Effector CD8-positive, alpha-beta T cell (primary cell): Measurements from ENCODE around the gene HS2ST1.

Source experiments
- DNase-seq: peaks from one replicate; lab custom pipeline; 2025; lab: John Stamatoyannopoulos, UW

HS2ST1 gene

GRCh38 chr1:87137342-87137739 is 222.9 kb downstream of the HS2ST1 start:
- DNase-seq, result no peak

GRCh38 chr1:87140831-87141540 is 226.6 kb downstream of the HS2ST1 start:
- no peak for DNase-seq

- no peak for DNase-seq
Measured at GRCh38 chr1:87141556-87141955, 227.1 kb downstream of the HS2ST1 start.

- DNase-seq, result no peak
Measured at GRCh38 chr1:87143413-87144135, 229.1 kb downstream of the HS2ST1 start.

GRCh38 chr1:87144316-87144895 is 230.0 kb downstream of the HS2ST1 start:
- no peak for DNase-seq

- no peak for DNase-seq
Measured at GRCh38 chr1:87144981-87145380, 230.5 kb downstream of the HS2ST1 start.

GRCh38 chr1:87146538-87146937 is 232.1 kb downstream of the HS2ST1 start:
- no peak for DNase-seq

GRCh38 chr1:87146986-87147385 is 232.6 kb downstream of the HS2ST1 start:
- no peak for DNase-seq

- no peak for DNase-seq
Measured at GRCh38 chr1:87147851-87148250, 233.4 kb downstream of the HS2ST1 start.

GRCh38 chr1:87148661-87149060 is 234.2 kb downstream of the HS2ST1 start:
- DNase-seq, result no peak

- DNase-seq, result no peak
Measured at GRCh38 chr1:87149241-87150041, 235.0 kb downstream of the HS2ST1 start.

GRCh38 chr1:87150143-87150542 is 235.7 kb downstream of the HS2ST1 start:
- no peak for DNase-seq

- DNase-seq, result no peak
Measured at GRCh38 chr1:87151500-87152421, 237.3 kb downstream of the HS2ST1 start.

GRCh38 chr1:87154384-87154783 is 239.9 kb downstream of the HS2ST1 start:
- no peak for DNase-seq

GRCh38 chr1:87155170-87155569 is 240.7 kb downstream of the HS2ST1 start:
- no peak for DNase-seq

- no peak for DNase-seq
Measured at GRCh38 chr1:87155648-87156047, 241.2 kb downstream of the HS2ST1 start.

GRCh38 chr1:87156124-87156523 is 241.7 kb downstream of the HS2ST1 start:
- DNase-seq, result no peak

- DNase-seq, result no peak
Measured at GRCh38 chr1:87159378-87159915, 245.0 kb downstream of the HS2ST1 start.
